ENCODE data around the gene ASXL3.

ASXL3 gene

DNA sequence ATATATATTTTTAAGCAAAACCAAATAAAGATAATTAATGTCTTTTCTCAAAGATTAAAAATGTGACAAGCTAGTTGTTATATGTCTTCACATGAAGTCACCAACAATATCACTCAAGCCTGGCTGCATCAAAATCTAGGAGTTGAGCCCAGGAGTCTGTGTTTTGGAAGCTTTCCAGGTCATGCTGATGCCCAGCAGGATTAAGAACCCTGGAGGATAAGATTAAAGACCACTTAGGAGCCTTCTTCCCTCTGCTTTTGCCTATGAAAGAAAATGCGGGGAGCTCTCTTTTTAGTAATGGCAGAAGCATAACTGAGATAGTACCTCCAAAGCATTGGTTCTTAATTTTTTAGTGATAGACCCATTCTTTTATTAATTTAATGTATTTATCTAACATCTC, 157.4 kb downstream of the ASXL3 start:
- no peak for DNase-seq

GRCh38 chr18:33741760-33742159, 163.7 kb downstream of the ASXL3 start:
- DNase-seq: no peak

GRCh38 chr18:33744032-33744697, 166.1 kb downstream of the ASXL3 start:
- DNase-seq: no peak

DNA sequence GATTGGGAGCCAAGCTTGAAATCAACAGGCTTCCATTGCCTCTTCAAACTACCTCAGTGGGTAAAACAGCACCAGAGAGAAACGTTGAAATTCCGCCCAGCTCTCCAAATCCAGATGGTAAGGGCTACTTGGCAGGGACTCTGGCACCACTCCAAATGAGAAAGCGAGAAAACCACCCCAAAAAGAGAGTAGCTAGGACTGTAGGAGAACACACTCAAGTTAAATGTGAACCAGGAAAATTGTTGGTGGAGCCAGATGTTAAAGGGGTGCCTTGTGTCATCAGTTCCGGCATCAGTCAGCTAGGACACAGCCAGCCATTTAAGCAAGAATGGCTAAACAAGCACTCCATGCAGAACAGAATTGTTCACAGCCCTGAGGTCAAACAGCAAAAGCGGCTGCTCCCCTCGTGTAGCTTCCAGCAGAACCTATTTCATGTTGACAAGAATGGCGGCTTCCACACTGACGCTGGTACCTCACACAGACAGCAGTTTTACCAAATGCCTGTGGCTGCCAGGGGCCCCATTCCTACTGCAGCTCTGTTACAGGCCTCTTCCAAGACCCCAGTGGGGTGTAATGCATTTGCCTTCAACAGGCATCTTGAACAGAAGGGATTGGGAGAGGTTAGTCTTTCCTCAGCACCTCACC, 167.3 kb downstream of the ASXL3 start:
- no peak for DNase-seq

DNA sequence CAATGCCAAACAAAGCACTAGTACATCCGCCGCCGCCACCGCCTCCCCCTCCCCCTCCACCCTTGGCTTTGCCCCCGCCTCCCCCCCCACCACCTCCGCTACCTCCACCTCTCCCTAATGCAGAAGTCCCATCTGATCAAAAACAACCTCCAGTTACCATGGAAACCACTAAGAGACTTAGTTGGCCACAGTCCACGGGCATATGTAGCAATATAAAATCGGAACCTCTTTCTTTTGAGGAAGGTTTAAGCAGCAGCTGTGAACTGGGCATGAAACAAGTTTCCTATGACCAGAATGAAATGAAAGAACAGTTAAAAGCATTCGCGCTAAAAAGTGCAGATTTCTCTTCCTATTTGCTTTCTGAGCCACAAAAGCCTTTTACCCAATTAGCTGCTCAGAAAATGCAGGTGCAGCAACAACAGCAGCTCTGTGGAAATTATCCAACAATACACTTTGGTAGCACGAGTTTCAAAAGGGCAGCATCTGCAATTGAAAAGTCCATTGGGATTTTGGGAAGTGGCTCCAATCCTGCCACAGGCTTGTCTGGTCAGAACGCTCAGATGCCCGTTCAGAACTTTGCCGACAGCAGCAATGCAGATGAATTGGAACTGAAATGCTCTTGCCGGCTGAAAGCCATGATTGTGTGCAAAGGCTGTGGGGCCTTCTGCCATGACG, 168.0 kb downstream of the ASXL3 start:
- DNase-seq: no peak

- DNase-seq: no peak
Measured at GRCh38 chr18:33749834-33750233, 171.8 kb downstream of the ASXL3 start.

- DNase-seq: no peak
Measured at GRCh38 chr18:33750366-33750765, 172.3 kb downstream of the ASXL3 start.

DNA sequence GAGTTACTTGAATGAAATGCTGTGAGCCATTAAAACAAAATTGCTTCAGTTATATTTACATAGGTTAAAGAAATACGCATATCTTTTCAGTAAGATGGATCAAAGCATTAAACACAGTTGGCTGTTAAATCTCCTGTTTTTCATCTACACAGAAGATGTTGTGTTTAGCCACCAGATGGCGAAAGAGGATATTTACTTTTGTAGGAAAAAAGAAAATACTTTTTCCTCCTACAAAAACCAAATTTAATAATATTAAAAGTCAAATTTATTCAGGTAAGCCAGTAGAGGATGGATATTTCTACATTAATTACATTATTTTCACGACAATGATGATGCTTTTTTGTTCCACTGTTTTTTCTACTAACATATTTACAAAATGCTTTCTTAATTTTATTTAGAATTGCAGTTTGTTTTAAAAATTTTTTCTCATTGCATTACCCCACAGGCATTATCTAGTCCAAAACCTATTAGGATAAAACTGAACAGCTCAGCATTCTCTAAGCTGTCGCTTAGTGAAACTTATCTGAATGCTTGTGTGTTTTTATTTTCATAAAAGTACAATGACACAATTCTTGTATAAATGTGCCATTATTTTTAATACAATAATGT, 173.7 kb downstream of the ASXL3 start:
- no peak for DNase-seq

- no peak for DNase-seq
Measured at GRCh38 chr18:33755391-33755790, 177.4 kb downstream of the ASXL3 start.

DNA sequence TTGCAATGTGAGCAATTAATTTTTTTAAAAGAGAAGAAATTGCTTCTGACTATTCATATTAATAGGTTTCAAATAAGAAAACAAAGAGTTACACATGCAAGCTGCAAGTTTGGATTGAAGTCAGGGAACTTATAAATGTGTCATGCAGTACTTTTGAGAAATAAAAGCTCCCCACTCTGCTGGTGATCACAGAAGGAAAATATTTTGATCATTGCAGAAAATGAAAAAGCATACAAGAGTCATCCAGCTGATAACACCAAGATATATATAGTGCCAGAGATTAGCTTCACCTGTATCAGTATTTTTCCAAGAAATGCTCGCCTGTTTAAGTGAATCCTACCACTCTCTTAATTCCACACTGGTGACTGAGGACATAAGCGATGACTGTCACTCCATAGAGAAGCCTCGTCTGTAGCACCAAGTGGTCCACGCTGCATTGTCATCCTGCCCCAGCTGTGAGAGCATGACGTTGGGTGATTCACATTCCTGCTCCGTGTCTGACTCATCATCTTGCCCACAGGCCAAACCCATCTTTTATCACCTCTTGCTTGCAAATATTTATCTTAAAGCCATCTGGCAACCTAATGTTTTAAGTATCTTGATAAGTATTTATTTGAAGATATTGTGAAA, 178.0 kb downstream of the ASXL3 start:
- no peak for DNase-seq

- DNase-seq: no peak
Measured at GRCh38 chr18:33757037-33757436, 179.0 kb downstream of the ASXL3 start.

DNA sequence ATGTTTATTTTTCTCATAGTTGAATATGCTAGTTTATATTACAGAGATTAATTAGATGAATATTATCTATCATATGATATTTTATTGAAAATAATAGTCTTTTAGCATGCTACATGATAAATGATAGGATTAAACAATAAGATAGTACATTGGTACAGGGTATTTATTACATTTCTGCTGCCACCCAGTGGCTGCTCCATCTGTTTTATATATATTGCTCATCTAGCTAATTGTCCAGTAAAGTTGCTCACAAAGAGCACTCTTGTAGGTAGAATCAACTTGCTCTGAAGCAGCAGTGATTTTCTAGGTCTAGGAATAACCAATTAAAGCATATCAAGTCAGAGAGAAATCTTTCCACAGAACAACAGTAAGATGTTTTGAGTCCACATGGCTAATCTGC, 183.3 kb downstream of the ASXL3 start:
- DNase-seq: no peak

- no peak for DNase-seq
Measured at GRCh38 chr18:33781429-33781828, 203.4 kb downstream of the ASXL3 start.
